Peyer's patch (tissue), 4 donors: Measurements from ENCODE around the gene TMED7.

ENCODE experiments used
- POLR2A ChIP-seq, 2 donors: fragments of 450-650 bp; IDR thresholded peaks; one replicate each; pipeline ENCODE4 v1.5.1; 2017; ENCODE audit warnings: antibody characterized with exemption in 2 of 2, mild to moderate bottlenecking in 2 of 2, moderate library complexity in 2 of 2
- TF ChIP-seq, protein P1 (sequence below), 6 experiments: fragments of 450-650 bp in 4 of 6; fragments of 200-600 bp in 2 of 6; sonication (generic) in 1 of 6; IDR thresholded peaks; one replicate each; pipeline ENCODE4 v1.5.1; 2017 to 2019; ENCODE audit warnings: antibody characterized with exemption in 6 of 6, mild to moderate bottlenecking in 3 of 6, moderate library complexity in 1 of 6

DNA sequence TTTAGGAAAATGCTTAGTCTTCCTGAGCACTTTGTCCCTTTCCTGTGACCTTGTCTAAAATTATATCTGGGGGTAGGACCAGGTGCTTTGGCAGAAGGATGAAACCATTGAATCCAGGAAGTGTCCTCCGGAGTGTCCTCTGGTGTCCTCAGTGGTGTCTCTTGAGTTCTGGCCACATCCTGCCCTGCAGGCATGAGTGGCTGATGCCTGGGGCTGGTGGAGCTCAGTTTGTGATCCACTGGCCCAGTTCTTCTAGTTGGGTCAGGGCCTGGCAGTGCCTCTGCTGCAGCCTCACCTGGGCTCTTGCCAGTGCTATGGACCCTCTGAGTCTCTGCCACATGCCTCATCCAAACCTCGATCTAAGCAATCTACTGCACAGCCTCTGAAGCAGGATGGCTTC is 14.4 kb upstream of the TMED7 start:
- no peak for TF ChIP-seq POLR2A (IDR thresholded peaks at IDR 0.05)
- TF ChIP-seq, protein P1, sequence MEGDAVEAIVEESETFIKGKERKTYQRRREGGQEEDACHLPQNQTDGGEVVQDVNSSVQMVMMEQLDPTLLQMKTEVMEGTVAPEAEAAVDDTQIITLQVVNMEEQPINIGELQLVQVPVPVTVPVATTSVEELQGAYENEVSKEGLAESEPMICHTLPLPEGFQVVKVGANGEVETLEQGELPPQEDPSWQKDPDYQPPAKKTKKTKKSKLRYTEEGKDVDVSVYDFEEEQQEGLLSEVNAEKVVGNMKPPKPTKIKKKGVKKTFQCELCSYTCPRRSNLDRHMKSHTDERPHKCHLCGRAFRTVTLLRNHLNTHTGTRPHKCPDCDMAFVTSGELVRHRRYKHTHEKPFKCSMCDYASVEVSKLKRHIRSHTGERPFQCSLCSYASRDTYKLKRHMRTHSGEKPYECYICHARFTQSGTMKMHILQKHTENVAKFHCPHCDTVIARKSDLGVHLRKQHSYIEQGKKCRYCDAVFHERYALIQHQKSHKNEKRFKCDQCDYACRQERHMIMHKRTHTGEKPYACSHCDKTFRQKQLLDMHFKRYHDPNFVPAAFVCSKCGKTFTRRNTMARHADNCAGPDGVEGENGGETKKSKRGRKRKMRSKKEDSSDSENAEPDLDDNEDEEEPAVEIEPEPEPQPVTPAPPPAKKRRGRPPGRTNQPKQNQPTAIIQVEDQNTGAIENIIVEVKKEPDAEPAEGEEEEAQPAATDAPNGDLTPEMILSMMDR (IDR thresholded peaks at IDR 0.05), result no peak
